Globus pallidus (tissue), 1 donor: ENCODE results near the gene SPON1.
"Not testable (repeated sequence)": the region's sequence is repeated elsewhere in the genome, so short reads cannot be mapped to it uniquely, and the experiment has no call there.

Source experiments
- DNase-seq: peaks from one replicate; pipeline ENCODE4 v3.0.0-alpha.2; 2015; ENCODE audit warnings: low spot score

SPON1 gene

DNA sequence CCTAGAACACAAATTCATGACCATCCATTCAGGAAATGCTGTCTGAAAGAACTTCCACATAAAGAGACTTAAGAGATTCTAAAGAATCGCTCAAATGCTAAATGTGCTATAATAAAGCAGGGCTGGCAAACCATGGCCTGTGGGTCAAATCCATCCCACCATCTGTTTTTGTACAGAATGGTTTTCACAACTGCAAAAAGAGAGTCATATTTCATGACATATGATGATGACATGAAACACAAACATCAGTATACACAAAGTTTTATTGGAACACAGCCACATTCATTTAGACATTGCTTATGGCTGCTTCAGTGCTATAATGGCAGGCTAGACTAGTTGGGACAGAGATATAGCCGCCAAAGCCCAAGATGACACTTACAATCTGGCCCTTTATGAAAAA lies 311.4 kb downstream of the SPON1 start:
- DNase-seq = no peak

DNA sequence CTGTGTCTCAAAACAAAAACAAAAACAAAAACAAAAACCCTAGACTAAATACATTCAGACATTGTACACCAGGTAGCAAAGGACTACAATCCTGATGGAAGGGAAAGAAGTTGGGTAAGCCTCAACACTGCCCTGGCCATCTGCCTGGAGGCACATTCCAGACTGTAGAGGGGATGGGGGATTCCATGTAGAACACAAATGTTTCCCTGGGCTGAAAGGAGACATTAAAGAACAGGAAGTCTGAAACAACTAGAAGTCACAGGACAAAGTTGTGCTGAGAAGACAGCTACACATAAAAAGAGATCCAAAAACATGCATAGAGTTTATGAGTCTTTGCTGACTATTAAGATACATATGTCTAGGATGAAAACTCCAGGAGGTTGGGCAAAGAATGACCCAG lies 312.6 kb downstream of the SPON1 start:
- DNase-seq = no peak

DNA sequence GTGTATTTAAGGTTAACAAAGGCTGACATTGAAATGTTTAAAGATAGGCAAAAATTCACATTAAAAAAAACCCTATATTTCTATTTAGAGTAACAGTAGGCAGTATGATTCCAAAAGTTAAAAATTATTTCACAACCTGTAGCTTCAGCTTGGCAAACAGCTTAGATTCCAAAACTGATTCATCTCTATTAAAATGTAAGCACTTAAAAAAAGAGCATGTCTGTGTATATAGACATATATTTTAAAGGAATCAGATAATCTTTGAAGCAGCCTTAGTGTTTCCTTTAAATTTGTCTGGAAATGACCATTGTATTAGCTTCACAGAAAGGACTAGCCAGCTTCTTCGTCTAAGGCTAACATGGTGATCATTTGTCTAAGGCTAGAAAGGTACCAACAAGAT lies 316.3 kb downstream of the SPON1 start:
- DNase-seq = not testable (repeated sequence)

DNA sequence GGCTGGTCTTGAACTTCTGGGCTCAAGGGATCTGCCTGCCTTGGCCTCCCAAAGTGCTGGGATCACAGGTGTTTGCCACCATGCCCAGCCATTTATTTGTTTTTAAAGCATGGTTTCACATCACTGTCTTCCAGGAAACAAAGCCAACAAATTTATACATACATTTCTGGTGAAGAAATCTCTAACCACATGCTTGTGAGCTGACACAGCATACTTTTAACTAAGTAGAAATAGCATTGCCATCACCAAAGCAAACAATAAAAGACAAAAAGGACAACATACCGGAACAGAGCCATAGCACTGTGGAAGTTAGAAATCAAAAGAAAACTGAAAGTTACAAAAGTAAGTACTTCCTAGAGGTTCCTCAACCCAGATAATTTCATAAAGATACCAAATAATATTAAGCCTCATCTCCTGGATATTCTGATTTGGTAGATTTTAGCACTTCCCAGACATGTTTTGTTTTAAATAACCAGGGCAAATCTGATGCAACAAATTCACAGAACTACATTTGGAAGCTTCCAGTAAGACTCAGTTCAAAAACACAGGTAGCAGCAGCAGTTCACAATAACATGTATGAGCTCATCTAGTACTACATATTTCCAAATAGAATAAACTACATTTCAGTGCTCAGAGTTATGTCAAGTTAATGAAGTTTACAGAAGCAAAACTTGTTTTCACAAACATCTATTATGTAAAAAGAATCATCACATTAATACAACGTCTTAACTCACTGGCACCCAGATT lies 325.8 kb downstream of the SPON1 start:
- DNase-seq = no peak

DNA sequence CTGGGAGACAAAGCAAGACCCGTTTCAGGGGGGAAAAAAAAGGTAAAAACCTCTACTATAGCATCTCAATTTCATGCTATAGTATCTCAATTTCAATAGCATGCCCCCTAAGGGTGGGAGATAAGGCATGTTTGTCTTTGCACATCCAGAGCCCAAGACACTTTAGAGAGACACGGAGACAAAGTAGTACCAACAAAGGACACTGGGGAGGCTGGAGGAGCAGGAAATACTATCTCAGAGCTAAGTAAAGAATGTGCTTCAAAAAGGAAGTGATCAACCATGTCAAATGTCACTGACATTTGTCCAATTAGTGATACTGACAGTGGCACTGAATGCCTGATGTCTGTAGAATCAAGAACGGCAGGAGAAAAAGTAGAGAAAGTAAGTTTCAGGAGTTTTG lies 327.9 kb downstream of the SPON1 start:
- DNase-seq = no peak

DNA sequence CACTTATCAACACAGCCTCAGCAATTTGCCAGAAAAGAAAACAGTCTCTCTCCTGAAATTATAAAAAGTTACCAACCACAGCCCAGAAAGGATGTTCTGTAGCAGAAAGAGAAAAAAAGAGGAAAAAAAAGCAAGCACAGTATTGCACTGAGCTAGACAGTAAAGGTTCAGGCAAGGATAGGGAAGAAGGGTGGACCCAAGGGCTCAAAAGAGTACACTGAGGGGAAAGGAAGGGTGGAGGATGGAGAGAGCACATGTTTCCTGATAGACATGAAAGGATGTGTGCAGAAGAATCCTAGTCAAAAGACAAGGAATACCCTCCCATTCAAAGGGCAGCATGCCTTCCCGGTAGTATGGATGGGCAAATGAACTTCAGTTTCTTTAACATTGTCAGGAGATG lies 337.4 kb downstream of the SPON1 start:
- DNase-seq = no peak

DNA sequence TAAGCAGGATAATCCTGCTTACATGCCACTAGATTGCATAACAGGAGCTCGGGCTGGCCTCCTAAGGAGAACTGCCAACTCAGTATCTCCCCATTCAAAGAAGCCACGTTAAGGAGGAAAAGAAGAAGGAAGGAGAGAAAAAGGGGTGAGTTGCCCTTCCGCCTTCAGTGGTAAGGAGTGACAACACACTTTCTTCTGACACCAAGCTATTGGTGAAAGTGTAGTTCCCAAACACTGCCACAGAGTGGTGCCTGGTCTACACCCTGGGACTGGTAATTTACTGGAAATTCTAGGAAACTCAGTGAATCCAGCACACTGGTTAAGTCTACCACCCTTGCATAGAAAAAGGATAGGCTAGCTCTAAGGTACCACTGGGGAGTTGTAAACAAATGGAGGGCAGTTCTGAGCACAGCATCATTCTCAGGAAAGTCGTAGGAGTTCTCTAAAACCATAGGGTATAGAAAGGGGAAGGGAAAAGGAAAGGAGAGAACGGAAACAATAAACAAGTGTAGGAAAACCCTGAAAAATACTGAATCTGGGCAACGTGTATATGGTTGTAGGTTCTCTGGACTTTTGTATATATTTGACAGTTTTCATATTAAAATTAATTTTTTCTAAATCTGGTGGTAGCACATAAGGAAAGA lies 338.3 kb downstream of the SPON1 start:
- peak; percentile 61 for DNase-seq

DNA sequence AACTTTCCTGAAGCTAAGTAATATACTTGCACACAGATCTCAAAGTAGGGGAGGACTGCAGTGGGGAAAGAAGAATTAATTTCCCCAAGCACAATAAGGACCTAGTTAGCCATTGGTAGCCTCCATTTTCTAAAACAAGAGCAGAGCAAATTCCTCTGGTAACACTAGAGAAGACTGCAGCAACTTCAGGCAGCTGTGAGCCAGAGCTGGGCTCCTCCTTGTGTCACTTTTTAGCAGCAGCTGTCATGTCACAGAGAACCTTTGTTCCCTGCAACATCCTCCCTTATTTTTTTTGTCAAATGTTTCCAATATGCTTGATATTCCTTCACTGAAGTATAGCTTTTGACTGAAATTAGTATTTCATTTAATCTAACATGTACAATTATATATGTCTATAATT lies 342.1 kb downstream of the SPON1 start:
- no peak for DNase-seq

DNA sequence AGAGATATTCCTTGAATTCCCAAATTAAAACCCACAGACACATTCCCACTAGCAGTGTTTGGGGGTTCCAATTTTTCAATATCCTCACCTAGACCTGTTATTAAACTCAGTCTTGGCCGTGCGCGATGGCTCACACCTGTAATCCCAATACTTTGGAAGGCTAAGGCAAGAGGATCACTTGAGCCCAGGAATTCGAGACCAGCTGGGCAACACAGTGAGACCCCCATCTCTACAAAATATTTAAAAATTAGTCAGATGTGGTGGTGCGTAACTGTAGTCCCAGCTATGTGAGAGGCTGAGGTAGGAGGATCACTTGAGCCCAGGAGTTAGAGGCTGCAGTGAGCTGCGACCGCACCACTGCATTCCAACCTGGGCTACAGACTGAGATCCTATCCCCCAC lies 343.1 kb downstream of the SPON1 start:
- DNase-seq = no peak

DNA sequence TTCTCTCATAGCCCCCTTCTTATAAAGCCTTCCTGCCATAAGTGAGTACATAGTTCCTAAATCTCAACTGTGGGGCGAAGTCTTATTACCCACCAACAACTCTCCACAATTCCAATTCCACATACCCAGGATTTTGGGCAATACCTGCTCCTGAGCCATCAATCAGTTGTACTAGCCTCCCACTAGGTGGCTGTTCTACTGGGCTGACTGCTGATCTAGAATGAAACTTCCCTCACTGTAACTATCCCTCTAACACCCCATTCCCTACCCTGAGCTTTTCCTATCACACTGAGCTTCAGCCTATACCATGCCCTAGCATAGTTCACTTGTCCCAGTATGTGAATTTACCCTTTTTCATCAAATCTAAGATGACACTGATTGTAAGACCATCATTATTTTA lies 344.0 kb downstream of the SPON1 start:
- DNase-seq = no peak

DNA sequence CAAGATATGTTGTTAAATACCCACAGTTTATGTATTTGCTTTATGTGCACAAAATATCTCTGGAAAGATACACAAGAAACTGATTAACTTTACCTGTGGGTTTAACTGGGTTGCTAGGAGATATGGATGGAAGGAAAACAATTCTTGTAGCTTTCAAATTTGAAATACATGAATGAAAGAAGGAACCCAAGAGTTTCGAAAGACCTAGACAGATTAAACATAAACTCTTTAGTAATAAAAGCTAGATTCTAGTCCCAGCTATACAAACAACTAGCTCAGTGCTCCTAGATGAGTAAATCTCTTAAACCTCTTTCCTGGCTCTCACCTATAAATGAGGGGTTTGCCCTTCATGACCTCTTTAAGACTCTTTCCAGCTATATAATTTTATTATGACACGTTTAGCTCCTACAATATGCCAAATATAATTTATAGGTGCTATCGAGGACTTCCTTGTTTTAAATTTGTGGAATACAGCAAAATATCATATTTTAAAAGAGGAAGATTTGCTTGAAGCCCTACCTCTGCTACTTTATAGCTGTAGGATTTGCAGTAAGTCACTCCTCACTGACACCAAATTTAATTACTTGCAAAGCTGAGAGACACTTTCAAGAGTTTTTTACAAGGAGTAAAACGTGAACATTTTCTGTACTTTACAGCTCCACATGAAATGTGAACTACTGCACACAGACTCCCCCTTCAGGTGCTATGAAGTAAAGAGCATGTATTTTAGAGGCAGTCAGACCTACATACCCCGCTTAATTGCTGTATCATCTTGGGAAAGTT lies 345.8 kb downstream of the SPON1 start:
- peak; percentile 5 for DNase-seq

DNA sequence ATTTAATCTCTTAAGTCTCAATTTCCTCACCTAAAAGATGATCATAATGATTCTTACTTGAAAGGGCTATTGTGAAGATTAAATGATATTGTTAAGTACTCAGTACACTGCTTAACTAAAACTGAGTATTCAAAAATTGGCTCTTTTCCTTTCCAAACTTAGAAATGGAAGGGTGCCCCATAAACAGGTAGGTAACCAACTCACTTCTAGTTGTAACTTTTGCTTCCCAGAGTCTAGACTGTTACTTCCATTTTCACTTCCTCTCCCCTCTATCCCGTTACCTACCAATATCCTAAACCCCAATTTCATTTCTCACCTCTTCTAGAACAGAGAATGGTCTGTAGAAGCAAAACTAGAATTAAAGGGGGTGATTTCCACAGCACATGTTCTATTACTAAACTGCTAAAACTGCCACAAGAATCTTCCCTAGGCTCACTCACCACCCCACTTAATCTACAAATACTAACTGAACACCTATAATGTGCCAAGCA lies 346.4 kb downstream of the SPON1 start:
- no peak for DNase-seq

DNA sequence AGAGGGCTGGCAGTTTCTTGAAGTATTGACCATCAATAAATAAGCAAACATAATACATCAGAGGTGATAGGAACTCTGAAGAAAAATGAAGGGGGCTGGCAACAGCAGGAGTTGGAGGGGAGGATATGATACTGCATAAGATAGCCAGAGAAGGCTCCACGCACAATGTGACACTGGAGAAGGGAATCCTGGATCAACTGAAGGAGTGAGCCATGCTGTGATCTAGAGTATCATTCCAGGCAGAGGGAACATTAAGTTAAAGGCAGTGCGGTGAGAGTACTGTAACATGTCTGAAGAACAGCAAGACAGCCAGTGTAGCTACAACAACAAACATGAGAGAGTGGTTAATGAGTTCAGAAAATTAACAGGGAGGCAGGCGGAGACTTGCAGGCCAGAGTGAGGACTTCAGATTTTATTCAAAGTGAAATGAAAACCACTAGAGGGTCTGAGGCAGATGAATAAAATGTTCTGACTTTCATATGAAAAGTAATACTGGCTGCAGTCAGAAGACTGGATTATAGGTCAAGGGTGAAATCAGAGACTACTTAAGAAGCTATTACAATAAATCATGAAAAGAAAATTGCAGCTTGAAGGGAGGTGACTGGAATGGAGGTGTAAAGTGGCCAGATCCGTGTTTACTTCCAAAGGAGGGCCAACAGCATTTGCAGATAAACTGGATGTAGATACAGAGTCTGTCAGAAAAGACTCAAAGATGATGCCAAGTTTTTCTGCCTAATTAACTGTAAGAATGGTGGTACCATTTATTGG lies 347.1 kb downstream of the SPON1 start:
- DNase-seq = no peak

DNA sequence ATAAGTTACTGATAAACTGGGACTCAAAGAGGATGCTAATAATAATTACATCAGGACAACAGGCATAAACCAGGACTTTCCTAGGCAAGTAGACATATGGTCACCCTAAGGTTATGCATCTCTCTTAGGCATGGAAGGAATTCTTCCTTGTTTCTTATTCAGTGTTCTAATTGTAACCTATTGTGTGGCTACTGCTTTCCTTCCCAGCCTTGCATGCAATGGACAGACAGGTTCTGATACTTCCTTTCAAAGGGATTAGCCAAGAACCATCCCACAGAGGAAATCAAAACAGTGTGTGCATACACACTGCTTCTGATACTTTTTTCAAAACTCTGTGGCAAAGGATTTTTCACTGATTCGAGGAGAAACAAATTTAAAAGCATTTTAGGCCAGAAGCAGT lies 348.2 kb downstream of the SPON1 start:
- DNase-seq = no peak

DNA sequence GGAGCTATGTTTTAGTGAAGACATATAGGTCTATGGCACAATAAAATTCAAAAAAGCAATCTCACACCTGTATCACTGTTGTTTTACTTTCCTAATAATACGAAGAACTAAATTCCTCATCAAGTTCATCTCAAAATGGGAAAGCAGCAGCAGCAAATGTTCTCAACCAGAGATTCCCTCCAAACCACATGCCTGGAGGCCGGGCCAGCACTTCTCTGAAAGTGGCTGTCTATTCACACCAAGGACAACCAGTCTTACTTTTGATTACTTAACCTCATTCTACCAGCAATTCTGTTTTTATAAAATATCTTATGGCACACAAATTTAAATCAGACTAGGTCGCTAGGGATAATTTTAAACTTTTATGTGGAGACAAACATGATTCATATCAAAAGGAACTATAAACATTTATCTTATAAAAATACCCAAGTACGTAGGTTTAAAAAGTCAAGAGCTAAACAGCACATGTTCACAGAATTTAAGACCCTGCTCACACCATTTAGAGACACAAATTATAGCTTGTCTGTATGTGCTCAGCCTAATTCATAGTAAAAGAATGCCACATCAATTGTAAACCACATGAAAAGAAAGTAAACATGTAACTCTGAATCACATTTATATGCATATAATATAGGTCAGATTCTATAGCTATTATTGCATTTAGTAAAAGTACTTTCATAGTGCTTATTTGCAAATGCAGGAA lies 350.4 kb downstream of the SPON1 start:
- DNase-seq = no peak

DNA sequence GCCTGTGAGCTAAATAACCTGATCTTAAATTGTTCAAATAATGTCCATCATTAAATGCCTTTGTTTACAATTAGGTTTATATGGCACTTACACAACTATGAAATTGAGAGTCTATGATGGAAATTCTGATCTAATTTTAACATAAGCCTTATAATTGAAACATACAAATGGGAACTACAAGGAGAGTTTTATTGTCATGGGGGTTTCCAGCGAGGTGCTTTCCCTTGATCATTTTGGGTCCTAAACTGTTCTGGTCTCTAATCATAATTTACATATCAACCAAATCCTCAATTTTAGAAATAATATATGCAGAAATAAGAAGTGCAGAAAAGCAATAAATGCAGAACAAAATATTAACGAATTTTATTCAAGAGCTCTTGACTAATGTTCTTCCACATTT lies 351.6 kb downstream of the SPON1 start:
- no peak for DNase-seq

DNA sequence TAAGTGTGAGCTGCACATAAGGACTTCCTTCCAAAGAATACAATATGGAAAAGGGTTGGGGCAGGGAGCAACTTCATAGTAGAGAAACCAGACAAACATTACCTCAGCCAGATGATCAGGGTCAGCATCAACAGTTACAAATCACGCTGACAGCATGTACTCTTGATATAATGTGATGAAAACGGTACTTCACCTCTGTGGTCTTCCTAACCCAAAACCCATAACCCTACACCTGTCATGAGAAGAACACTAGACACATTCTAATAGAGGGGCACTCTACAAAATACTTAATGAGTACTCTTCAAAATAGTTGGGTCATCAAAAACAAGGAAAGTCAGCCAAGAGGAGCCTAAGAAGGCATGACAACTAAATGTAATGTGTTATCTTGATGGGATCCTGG lies 352.6 kb downstream of the SPON1 start:
- DNase-seq = no peak
